ENCODE data around the gene CTDP1.

GRCh38 chr18:79684787-79685186, 5.2 kb downstream of the CTDP1 start:
- TF ChIP-seq OSR1 (CRISPR knock-in tag; IDR thresholded peaks at IDR 0.05) = no peak
- TF ChIP-seq, protein P1, sequence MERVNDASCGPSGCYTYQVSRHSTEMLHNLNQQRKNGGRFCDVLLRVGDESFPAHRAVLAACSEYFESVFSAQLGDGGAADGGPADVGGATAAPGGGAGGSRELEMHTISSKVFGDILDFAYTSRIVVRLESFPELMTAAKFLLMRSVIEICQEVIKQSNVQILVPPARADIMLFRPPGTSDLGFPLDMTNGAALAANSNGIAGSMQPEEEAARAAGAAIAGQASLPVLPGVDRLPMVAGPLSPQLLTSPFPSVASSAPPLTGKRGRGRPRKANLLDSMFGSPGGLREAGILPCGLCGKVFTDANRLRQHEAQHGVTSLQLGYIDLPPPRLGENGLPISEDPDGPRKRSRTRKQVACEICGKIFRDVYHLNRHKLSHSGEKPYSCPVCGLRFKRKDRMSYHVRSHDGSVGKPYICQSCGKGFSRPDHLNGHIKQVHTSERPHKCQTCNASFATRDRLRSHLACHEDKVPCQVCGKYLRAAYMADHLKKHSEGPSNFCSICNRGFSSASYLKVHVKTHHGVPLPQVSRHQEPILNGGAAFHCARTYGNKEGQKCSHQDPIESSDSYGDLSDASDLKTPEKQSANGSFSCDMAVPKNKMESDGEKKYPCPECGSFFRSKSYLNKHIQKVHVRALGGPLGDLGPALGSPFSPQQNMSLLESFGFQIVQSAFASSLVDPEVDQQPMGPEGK (CRISPR knock-in tag; IDR thresholded peaks at IDR 0.05; ENCODE audit: borderline replicate concordance) = no peak
- TF ChIP-seq RARB (CRISPR knock-in tag; IDR thresholded peaks at IDR 0.05) = no peak
- TF ChIP-seq TOX (CRISPR knock-in tag; IDR thresholded peaks at IDR 0.05; ENCODE audit: borderline replicate concordance) = no peak
- TF ChIP-seq POU6F1 (CRISPR knock-in tag; IDR thresholded peaks at IDR 0.05; ENCODE audit: borderline replicate concordance, low read depth) = no peak
- TF ChIP-seq ZFP3 (CRISPR knock-in tag; IDR thresholded peaks at IDR 0.05) = no peak
- TF ChIP-seq SNAI2 (CRISPR knock-in tag; IDR thresholded peaks at IDR 0.05) = no peak
- TF ChIP-seq, protein P2, sequence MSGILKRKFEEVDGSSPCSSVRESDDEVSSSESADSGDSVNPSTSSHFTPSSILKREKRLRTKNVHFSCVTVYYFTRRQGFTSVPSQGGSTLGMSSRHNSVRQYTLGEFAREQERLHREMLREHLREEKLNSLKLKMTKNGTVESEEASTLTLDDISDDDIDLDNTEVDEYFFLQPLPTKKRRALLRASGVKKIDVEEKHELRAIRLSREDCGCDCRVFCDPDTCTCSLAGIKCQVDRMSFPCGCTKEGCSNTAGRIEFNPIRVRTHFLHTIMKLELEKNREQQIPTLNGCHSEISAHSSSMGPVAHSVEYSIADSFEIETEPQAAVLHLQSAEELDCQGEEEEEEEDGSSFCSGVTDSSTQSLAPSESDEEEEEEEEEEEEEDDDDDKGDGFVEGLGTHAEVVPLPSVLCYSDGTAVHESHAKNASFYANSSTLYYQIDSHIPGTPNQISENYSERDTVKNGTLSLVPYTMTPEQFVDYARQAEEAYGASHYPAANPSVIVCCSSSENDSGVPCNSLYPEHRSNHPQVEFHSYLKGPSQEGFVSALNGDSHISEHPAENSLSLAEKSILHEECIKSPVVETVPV (CRISPR knock-in tag; IDR thresholded peaks at IDR 0.05) = no peak
- TF ChIP-seq GLIS3 (CRISPR knock-in tag; IDR thresholded peaks at IDR 0.05) = no peak
- TF ChIP-seq BACH2 (CRISPR knock-in tag; IDR thresholded peaks at IDR 0.05; ENCODE audit: borderline replicate concordance) = no peak
- TF ChIP-seq ARNTL (CRISPR knock-in tag; IDR thresholded peaks at IDR 0.05; ENCODE audit: borderline replicate concordance, low read depth) = no peak
